ENCODE results near the gene FAM110D. TPM values are rescaled to one million over a fixed set of nuclear protein-coding genes. Genes with fewer than 3 reads are reported as not detected.

The FAM110D gene
- polyA plus RNA-seq, 1 of the 3 experiments (the other 2 are of a cell fraction), result 0.64 TPM

DNA sequence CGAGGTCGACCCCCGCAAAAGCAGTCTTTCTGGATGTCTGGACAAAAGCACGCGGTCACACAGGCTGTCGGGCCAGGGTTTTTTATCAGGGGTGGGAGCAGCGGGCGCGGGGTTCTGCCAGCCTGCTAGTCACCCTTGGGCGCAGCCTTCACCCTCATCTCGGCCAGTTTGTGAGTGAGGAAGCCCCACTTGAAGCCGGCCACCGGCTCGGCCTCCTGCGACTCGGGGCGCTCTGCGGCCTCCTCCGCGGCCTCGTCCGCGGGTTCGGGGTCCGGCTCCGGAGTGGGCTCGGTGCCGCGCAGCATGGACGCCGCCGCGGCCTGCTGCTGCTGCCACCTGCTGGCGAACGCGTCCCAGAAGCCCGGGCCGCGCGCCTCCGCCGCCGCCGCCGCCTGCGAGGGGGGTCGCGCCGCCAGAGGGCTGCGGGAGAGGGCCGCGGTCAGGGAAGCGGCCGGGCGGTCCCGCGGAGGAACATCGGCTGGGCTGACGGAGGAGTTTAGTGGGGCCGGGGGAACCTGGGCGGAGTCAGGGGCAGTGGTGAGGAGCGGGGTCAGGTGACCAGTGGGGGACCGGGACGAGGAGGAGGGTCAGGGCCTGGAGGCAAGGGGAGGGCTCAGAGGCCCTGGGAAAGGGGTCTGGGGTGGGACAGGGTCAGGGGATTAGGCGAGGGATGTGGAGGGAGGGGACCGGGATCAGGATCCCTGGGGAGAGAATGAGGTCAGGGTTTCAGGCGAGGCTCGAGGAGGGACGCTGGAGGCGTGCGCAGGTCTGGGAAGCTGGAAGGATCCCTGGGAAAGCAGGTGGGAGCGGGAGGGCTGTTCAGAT is 5.4 kb downstream of the FAM110D start:
- H3K79me2 ChIP-seq (ENCODE audit: insufficient read depth), result no peaks in the 10 kb centered on the region
- H3K27ac ChIP-seq (ENCODE audit: low read depth in 2 of 2, low read length in 1 of 2), result no peak overlapping the region; a peak in 1 of 4 replicates
- ChIA-PET CTCF (interaction anchor here (0.6 to 13.7 kb wide), 29 partner anchors 8 to 272 kb away, joined by 3 to 131 read pairs (median 4); partner anchors contain the start of genes CEP85 and SLC30A2), POLR2A (no interaction called here)
- peak overlapping the region; percentile 81 for H2AFZ ChIP-seq (ENCODE audit: low read depth)
- peak; percentile 92 for DNase-seq
- H3K9me2 ChIP-seq, result no peaks in the 10 kb centered on the region
- H3K4me1 ChIP-seq (ENCODE audit: control insufficient read depth in 1 of 2, insufficient read depth in 2 of 2, low read depth in 1 of 2, low read length in 1 of 2), result peaks cover 0 to 15% of the 10 kb centered on the region in 2 experiments; a peak in 1 of 4 replicates
- H4K20me1 ChIP-seq (ENCODE audit: insufficient read depth), result no peaks in the 10 kb centered on the region
- TF ChIP-seq SMC3 (IDR thresholded peaks at IDR 0.05; ENCODE audit: low read depth, low read length) (peak; percentile 62), GATA2 (CRISPR knock-in tag; IDR thresholded peaks at IDR 0.05) (no peak), YY1 (IDR thresholded peaks at IDR 0.05; ENCODE audit: low read depth) (no peak), RAD21 (IDR thresholded peaks at IDR 0.05; ENCODE audit: low read length) (peak; percentile 46), USF1 (IDR thresholded peaks at IDR 0.05; ENCODE audit: borderline replicate concordance, low read depth) (peak; percentile 67)
- TF ChIP-seq, protein P1, sequence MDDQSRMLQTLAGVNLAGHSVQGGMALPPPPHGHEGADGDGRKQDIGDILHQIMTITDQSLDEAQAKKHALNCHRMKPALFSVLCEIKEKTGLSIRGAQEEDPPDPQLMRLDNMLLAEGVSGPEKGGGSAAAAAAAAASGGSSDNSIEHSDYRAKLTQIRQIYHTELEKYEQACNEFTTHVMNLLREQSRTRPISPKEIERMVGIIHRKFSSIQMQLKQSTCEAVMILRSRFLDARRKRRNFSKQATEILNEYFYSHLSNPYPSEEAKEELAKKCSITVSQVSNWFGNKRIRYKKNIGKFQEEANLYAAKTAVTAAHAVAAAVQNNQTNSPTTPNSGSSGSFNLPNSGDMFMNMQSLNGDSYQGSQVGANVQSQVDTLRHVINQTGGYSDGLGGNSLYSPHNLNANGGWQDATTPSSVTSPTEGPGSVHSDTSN (IDR thresholded peaks at IDR 0.05), result no peak
- TF ChIP-seq, protein P2, sequence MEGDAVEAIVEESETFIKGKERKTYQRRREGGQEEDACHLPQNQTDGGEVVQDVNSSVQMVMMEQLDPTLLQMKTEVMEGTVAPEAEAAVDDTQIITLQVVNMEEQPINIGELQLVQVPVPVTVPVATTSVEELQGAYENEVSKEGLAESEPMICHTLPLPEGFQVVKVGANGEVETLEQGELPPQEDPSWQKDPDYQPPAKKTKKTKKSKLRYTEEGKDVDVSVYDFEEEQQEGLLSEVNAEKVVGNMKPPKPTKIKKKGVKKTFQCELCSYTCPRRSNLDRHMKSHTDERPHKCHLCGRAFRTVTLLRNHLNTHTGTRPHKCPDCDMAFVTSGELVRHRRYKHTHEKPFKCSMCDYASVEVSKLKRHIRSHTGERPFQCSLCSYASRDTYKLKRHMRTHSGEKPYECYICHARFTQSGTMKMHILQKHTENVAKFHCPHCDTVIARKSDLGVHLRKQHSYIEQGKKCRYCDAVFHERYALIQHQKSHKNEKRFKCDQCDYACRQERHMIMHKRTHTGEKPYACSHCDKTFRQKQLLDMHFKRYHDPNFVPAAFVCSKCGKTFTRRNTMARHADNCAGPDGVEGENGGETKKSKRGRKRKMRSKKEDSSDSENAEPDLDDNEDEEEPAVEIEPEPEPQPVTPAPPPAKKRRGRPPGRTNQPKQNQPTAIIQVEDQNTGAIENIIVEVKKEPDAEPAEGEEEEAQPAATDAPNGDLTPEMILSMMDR (IDR thresholded peaks at IDR 0.05), result peak; percentile 69
- WGBS (ENCODE audit: low lambda C conversion rate), result 42% methylated on average over 19 of the region's 72 CpGs
- no peaks in the 10 kb centered on the region for H3K27me3 ChIP-seq (ENCODE audit: insufficient read depth)
- no peaks in the 10 kb centered on the region for H3K36me3 ChIP-seq (replicated peaks in 1 of 2; ENCODE audit: control insufficient read depth in 1 of 2, insufficient read depth in 2 of 2, low read length in 1 of 2)
- H3K9me3 ChIP-seq, result no peaks in the 10 kb centered on the region
- H3K4me3 ChIP-seq (ENCODE audit: low read depth in 2 of 2, low read length in 1 of 2), result peak overlapping the region; percentile 49 to 56
- H3K9ac ChIP-seq, result 0 out of 2 replicates have a peak overlapping the region, but pooled peaks have one; percentile 34
- peaks cover 4% of the 10 kb centered on the region for H3F3A ChIP-seq (replicated peaks; ENCODE audit: insufficient read depth)
- H3K4me2 ChIP-seq, result peak overlapping the region; percentile 67; the same call in 1 of the 2 replicates

GRCh38 chr1:26164861-26165842 is 6.3 kb downstream of the FAM110D start:
- H2AFZ ChIP-seq (ENCODE audit: low read depth), result peak overlapping the region; percentile 81; the same call in 1 of the 2 replicates
- H4K20me1 ChIP-seq (ENCODE audit: insufficient read depth), result no peaks in the 10 kb centered on the region
- no peak overlapping the region for H3K9ac ChIP-seq
- ChIA-PET POLR2A (no interaction called here), CTCF (interaction anchor here (0.6 to 13.7 kb wide), 18 partner anchors 8 to 273 kb away, joined by 3 to 131 read pairs (median 3); partner anchors contain the start of gene CEP85)
- peaks cover 4% of the 10 kb centered on the region; the same call in 1 of the 2 replicates for H3K79me2 ChIP-seq (ENCODE audit: insufficient read depth)
- H3F3A ChIP-seq (replicated peaks; ENCODE audit: insufficient read depth), result peaks cover 4% of the 10 kb centered on the region
- WGBS (ENCODE audit: low lambda C conversion rate), result 88% methylated on average over 16 of the region's 19 CpGs
- peak overlapping the region; percentile 67; the same call in 1 of the 2 replicates for H3K4me2 ChIP-seq
- no peak overlapping the region for H3K27ac ChIP-seq (ENCODE audit: low read depth in 2 of 2, low read length in 1 of 2)
- H3K36me3 ChIP-seq (replicated peaks in 1 of 2; ENCODE audit: control insufficient read depth in 1 of 2, insufficient read depth in 2 of 2, low read length in 1 of 2), result no peaks in the 10 kb centered on the region
- H3K27me3 ChIP-seq (ENCODE audit: insufficient read depth), result no peaks in the 10 kb centered on the region
- H3K9me3 ChIP-seq, result no peaks in the 10 kb centered on the region
- H3K4me3 ChIP-seq (ENCODE audit: low read depth in 2 of 2, low read length in 1 of 2), result no peak overlapping the region
- H3K4me1 ChIP-seq (ENCODE audit: control insufficient read depth in 1 of 2, insufficient read depth in 2 of 2, low read depth in 1 of 2, low read length in 1 of 2), result peaks cover 0 to 13% of the 10 kb centered on the region in 2 experiments; a peak in 1 of 4 replicates
- no peak for DNase-seq
- TF ChIP-seq RAD21 (IDR thresholded peaks at IDR 0.05; ENCODE audit: low read length), result no peak
- TF ChIP-seq, protein P1 (IDR thresholded peaks at IDR 0.05), result no peak
- no peak for TF ChIP-seq TCF12 (IDR thresholded peaks at IDR 0.05)
- TF ChIP-seq MXI1 (IDR thresholded peaks at IDR 0.05; ENCODE audit: low read depth, low read length), result no peak
- no peak for TF ChIP-seq POLR2AphosphoS5 (IDR thresholded peaks at IDR 0.05; ENCODE audit: low read depth, low read length)
- no peak for TF ChIP-seq SIN3A (IDR thresholded peaks at IDR 0.05; ENCODE audit: borderline replicate concordance, low read depth, low read length)
- H3K9me2 ChIP-seq, result no peaks in the 10 kb centered on the region
